GM18519 (cell line): ENCODE measurements around the gene CD4.
"Not testable (repeated sequence)": the region's sequence is repeated elsewhere in the genome, so short reads cannot be mapped to it uniquely, and the experiment has no call there.

ENCODE experiments used
- ATAC-seq: cut with Tn5 transposase; IDR thresholded peaks from one replicate; pipeline ENCODE4 v1.9.1; 2021; ENCODE audit warnings: mild to moderate bottlenecking, moderate library complexity; ENCODE audit not compliant: unreplicated experiment, low FRiP score

The CD4 gene

DNA sequence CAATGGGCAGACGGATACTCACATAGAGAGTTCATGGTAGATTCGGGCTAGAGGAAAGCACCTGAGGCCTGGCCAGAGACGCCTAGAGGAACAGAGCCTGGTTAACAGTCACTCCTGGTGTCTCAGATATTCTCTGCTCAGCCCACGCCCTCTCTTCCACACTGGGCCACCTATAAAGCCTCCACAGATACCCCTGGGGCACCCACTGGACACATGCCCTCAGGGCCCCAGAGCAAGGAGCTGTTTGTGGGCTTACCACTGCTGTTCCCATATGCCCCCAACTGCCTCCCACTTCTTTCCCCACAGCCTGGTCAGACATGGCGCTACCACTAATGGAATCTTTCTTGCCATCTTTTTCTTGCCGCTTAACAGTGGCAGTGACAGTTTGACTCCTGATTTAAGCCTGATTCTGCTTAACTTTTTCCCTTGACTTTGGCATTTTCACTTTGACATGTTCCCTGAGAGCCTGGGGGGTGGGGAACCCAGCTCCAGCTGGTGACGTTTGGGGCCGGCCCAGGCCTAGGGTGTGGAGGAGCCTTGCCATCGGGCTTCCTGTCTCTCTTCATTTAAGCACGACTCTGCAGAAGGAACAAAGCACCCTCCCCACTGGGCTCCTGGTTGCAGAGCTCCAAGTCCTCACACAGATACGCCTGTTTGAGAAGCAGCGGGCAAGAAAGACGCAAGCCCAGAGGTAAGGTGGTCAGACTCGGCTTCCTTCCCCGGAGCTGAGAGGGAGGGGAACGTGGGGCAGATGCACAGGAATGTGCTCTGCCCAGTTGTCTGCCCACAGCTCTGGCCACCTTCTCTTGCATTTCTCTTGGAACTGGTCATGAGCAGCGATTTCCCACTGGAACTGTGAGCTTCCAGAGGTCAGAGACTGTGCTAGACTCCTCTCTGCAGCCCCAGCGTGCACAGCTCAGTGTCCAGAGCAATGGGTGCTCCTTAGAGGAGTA is at the start of gene CD4:
CD4 (plus strand) TSS at position 557 of the 953 bp plus-strand sequence. CDS start 10,611 bp downstream, outside the sequence.
- ATAC-seq = no peak

DNA sequence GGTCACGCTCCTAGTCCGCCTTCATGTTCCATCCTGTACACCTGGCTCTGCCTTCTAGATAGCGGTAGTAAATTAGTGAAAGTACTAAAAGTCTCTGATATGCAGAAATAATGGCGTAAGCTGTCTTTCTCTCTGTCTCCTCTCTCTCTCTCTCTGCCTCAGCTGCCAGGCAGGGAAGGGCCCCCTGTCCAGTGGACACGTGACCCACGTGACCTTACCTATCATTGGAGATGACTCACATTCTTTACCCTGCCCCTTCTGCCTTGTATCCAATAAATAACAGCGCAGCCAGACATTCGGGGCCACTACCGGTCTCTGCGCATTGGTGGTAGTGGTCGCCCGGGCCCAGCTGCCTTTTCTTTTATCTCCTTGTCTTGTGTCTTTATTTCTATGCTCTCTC is 47.2 kb upstream of the CD4 start:
- ATAC-seq = not testable (repeated sequence)

DNA sequence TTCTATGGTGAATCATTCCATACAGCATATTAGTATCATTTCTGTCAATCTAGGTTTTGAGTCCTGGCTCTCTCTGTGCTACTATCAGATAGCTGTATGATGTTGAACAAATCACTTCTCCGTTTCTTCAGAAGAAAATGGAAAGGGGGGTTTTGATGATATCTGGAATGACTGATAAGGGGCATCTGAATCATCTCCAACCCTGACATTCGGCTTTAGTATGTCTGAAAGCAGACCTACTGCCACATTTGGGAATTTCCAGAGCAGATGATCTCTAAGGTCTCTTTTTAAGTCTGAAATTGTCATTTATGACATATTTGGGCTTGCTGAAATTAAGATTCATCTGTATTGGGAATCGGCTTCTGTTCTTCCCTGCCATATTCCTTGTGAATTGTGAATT is 46.5 kb upstream of the CD4 start:
- no peak for ATAC-seq

DNA sequence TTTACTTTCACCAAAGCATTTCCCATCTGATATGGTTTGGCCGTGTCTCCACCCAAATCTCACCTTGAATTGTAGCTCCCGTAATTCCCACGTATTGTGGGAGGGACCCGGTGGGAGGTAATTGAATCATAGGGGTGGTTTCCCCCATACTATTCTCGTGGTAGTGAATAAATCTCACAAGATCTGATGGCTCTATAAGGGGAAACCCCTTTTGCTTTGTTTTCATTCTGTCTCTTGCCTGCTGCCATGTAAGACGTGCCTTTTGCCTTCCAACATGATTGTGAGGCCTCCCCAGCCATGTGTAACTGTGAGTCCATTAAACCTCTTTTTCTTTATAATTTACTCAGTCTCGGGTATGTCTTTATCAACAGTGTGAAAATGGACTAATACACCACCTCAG is 46.0 kb upstream of the CD4 start:
- ATAC-seq = not testable (repeated sequence)

DNA sequence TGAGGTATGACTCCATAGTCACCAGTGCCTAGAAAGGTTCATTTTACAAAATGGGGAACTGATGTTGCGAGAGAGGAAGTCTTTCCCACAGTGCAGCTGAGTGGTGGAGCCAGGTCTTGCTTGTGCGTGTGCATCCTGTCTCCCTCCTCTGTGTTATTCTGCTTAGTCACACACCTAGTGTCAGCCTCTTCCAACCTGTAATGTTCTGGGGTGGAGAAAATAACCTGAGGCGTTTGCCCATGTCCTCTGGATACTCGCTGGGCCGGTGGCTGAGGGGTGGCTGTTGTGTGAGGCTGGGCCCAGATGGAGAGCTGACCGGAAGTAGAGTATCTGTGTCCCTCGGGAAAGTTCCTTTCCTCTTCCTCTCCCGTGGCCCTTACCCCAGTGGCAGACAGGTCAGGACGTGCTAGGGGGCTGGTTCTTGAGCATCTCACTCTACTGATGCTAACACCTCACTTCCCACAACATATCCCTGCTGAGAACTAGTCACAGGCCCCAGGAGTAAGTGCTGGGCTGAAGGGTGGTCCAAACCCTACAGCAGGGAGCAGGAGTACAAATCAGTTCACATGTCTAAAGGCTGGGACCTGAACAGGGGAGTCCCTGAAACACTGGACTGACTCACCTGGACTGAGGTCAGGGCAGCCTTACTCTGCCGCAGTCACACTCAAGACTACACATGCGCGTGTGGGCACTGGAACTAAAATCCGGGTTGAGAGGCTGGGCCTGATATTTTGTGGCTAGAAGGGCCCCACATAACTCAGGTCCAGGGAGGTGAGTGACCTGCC is 43.4 kb upstream of the CD4 start:
- ATAC-seq = no peak

DNA sequence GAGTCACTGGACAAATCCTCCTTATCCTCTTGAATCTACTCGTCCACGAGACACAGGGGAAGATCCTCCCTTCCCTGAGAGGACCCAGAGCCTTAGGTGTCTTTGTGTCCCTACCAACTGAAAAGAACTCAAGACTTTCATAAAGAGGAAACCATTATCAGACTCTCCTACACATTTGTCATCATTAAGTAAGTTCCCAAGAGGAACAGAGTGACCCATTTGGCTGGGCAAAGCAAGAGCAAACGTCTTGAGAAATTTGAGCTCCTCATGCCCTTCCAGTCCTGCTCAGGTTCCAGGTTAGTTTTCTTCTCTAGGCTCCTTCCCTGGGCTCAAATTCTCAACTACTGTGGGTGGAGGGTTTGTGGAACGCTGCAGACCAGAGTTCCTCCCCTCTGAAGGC is 42.1 kb upstream of the CD4 start:
- ATAC-seq = no peak

DNA sequence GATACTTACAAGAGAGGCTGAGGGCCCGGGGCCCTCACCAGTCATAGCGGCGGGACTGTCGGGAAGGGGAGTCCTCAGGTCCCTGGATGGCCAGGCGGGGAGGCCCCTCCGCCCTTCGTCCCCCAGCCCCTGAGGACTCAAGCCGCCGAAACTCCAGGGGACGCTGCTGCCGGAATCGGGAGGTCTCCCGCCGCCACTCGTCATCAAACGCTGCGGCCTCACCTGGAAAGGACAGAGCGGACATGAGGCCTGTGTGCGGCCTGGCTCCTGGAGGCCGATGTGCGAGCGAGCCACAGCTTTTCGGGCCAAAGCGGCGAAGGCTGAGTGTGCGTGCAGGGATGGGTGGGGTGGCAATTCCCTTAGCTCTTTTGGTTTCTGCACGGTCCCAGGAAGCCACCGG is 40.6 kb upstream of the CD4 start:
- ATAC-seq = no peak

DNA sequence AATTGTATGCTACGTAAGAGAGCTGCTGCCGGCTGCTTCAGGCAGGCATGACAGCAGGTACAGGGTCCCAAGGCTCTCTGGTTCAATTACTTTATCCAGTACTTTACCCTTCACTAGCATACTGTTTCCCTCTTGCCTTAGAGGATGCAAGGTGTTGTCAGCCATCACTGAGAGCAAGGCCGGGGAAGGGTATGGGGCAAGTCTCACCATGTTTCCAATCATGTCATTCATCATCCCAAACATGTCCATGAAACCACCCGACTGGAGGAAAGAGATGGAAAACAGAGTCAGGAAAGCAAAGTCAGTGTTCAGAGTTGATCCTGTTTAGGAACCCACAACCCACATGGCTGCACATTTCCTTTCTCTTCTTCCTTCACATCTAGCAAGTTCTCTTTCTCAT is 38.8 kb upstream of the CD4 start:
- no peak for ATAC-seq

DNA sequence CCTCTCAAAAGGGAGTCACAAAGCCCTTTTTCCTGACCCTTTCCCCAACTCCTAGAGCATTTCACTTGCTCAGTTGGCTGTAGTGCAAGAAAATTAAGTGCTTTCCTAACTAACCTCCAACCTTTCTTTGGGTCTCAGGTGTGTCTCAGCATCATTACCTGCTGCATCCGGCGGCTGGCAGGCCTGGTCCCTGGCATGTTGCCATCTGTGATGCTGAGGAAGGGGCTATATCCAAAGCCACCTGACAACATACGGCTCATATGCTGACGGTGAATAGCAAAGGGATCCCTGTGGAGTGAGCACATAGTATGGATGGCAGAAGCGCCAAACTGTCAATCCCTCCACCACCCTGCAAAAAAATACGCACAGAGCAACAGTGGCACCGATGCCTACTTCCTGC is 37.6 kb upstream of the CD4 start:
- ATAC-seq = no peak

DNA sequence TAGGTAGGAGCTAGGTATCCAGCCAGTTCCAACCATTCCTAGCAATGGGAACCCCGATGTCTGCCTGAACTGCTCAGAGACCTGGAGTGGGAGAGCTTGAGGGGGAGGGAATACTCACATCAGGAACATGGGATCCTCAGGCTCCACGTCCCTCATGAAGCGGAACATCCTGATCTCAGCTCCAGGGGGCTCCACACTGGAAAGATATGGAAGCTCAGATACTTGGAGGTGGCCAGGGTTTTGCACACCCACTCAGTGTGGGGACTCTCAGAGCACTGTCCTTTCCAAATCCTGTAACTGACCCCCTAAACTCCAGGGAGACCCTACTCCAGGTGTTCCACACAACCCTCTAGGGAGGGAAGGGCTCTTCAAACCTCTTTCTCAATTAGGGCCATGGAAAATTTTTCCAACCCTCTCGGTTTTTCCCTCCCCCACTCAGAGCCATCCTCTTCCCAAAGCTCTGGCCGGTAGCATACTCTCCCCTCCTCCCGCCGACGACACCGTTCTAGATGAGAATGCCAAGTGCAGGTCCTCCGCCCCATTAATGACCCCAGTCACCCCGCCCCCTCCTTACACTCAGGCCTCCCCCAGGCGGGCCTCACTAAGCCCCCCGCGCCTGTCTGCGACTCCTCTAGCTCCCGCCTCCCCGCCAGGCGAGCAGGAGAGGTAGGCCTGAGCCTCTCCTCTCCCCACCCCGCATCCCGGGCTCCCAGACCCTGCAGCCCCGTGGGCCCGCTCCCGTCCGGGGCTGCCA is 37.0 kb upstream of the CD4 start:
- ATAC-seq = no peak

DNA sequence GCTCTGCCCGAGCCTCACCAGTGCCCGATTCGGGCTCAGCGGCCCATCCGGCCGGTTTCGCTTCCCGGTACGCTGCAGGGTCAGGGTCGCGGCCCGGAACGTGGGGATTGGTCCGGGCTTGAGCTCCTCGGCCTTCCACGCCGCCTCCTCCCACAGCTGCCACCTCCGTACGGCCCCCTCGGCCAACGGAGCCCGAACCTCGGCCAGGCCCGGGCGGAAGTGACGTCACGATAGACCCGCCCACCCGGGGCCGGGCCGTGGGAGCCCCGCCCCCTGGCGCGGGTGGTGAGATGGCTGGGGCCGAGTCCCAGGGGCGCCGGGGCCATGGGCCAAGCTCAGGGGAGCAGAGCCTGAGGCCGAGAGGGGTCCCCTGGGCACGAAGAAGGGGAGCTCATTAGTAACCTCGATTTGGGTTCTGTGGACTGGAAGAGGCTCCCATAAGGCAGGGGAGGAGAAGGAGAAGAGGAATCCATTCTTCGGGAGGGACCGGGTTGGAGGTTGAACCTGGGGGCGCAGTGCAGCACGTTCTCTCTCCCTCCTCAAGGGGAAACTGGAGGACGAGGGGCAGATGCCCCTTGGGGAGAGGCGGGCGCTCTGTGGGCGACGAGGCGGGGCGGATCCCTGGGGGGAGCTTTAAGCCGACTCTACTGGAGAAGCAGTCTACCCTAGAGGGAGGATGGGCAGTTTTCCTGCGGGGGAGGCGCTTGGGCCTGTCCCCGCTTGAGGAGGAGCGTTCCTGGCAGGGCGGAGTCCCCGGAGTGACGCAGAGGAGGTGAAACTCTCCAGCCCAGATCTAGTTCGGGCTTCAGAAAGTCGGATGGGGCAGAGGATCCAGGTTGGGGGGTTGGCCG is 36.2 kb upstream of the CD4 start, which contains the start of gene MLF2:
MLF2 (minus strand) TSS at position 221 of the 851 bp plus-strand sequence. CDS start 807 bp downstream, outside the sequence.
- ATAC-seq = peak; percentile 79

DNA sequence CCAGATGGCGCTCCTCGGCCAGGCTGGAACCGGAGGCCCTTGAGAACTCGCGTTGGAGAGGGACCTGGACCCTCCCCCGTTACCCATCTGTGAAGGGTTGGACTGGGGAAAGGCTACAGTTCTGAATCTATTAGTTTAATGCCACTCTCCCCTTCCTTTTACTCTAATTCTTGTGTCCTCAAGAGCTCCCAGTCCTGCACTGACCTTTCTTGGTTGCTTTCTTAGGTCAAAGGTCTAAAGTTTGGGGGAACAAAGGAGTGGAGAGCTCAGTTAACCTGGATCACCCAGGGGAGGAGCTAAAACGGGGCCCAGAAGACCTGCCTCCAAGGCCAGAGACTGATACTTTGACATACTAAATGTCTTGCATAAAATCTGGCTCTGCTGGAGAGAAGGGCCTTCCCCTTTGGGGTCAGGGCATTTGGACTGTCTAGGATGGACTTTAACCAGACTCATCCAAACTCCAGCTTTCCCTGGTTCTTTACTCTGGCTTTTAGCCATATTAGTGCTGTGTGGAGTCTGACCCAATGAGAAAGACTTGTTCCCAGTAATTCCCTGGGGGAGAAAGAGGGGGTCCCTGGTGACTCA is 35.5 kb upstream of the CD4 start:
- no peak for ATAC-seq

DNA sequence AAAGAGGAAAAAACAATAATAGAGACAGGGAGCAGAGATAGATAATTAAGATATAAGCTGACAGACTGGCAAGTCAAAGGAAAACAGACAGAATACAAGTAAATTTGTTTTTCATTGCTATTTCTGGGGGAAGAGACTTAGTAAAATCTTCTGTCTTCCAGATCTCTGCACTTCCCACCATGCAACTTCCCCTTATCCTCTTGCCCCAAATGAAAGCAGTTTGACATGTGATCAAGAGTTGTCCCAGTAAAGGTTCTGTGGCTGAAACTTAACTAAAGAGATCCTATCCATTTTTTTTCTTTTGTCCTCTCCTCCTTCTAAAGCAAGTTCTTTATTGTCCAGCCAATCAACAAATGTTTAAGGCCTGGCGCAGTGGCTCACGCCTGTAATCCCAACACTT is 34.9 kb upstream of the CD4 start:
- ATAC-seq = no peak

DNA sequence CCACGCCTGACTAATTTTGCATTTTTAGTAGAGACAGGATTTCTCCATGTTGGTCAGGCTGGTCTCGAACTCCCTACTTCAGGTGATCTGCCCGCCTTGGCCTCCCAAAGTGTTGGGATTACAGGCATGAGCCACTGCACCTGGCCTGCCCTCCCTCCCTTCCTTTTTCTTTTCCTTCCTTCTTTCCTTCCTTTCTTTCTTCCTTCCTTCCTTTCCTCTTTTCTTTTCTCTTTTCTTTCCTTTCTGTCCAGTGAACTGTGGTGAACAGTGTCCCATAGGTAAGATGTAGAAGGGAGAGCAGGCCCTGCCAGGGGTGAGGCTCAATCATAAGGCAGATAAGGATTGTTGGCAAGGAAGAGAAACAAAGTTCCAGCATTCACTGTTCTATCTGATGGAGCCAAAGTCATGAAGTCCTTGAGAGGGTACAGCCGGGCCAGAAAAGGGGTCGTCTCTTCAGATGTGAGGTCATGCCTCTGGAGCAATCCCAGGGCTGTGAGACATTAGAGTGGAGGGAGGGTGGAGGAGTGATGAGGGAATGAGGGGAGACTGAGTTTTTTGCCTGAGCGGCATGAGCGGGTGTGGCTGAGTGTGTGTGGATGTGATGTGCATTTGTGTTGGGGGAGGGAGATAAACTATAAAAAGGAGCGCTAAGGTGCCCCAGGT is 32.2 kb upstream of the CD4 start:
- no peak for ATAC-seq

DNA sequence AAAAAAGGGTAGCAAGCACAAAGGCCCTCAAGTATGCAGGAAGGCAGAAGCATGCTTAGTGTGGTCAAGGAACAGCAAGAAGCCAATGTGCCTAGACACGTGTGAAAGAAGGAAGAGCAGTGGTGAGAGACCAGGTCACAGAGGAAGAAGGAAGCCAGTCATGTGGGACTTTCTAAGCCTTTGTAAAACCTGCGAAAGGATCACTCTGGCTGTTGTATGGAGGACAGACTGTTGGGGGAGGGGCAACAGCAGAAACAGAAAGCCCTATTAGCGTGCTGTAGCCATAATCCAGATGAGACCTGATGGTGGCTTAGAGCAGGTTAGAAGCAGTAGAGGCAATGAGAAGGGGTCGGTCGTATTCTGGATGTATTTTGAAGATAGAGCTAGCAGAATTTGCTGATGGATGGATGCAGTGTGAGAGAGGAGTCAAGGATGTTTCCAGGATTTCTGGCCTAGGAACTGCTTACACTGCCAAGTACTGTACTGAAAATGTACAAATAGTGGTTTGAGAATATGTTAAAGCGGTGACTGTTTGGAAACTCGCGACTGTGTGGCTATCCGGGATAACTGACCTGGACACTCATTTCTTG is 30.7 kb upstream of the CD4 start:
- no peak for ATAC-seq

DNA sequence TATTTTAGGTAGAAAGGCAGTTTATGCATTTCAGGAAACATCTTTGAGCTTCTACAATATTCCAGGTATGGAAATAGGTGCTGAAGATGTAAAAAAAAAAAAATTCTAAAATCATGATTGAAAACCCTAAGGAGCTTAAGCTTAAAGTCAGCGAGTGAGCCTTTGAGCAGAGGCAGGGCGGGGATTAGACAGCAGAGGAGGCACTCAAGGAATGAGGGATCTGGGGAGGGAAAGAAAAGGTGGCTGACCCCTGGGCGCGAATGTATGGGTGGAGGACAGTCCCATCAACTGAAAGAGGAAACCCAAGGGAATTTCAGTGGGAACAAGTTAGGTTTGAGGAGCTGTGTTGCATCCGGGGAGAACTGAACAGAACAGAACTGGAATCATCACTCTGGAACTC is 29.6 kb upstream of the CD4 start:
- no peak for ATAC-seq

DNA sequence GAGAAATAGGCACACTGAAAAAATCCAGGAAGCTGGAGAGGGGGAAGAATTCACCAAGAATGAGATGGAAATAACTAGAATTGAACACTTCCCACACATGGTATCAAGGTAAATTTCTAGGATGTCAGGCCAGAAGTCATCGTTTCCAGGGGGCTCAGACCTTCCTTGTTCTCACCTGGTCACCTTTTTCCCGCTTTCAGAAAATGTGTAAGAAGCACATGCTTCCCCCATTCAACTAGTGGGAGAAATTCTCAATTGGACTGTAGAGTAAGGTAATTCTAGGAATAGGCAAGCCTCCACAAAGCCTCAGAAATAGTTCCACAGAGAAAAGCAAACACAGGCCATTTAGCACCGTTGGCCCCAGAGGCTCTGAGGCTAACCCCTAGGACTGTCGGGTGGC is 25.9 kb upstream of the CD4 start:
- ATAC-seq = no peak

DNA sequence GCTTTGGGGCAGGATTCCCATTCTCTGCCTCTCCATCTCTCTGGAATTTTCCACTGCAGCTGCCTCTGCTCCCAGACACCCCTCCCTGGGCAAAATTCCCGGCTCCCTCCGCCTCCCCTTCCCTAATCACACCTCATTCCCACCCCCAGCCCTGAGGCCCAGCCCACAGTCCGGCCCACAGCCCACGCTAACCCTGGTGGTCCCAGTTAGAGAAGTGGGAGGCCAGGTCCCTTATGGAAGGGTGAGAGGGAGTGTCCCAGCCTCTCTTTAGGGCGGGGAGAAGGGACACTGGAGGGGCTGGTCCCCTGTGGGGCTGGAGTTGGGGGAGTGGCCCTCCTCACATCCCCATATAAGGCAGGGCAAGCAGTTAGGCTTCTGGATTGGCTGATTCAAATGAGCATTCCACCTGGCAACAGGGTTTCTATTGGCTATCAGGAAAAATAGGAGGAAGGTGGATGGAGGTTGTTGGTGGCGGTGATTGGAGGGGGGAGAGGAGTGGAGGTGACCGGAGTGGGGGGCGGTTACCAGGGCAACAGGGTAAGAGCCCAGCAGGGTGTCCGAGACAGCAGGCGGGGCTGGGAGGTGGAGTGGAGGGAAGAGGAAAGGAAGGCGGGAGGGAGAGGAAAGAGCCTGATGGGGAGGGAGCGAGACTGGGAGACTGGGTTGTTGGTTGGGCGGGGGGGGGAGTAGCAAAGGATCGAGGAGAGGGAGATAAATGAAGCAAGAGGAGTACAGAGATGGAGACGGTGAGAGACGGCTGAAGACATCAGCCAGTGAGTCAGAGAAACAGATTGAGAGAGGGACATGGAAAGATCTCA is 25.1 kb upstream of the CD4 start:
- peak; percentile 70 for ATAC-seq
